Astrocyte (in vitro differentiated cells and primary cell): ENCODE results near the gene RAB27B. TPM values are rescaled to one million over a fixed set of nuclear protein-coding genes. Genes with fewer than 3 reads are reported as not detected.

Source experiments
- DNase-seq: peaks from one replicate; pipeline ENCODE4 v3.0.0-alpha.2; 2010; ENCODE audit warnings: low read depth
- FAIRE-seq: peaks from 2 replicates; lab custom pipeline; 2011; peaks lifted over from hg19 to GRCh38; lab: Jason Lieb, UNC
- H2AFZ ChIP-seq: 2 replicates; pipeline ENCODE4 v1.6.0; 2012; ENCODE audit warnings: low read depth, low read length, inconsistent platforms
- H3K27ac ChIP-seq: 2 replicates; pipeline ENCODE4 v1.5.1; 2011; ENCODE audit warnings: low read depth, low read length, inconsistent platforms
- H3K27me3 ChIP-seq: 2 replicates; pipeline ENCODE4 v1.6.0; 2011; ENCODE audit warnings: low read length, inconsistent platforms; ENCODE audit not compliant: insufficient read depth
- H3K36me3 ChIP-seq: 2 replicates; pipeline ENCODE4 v1.5.1; 2011; ENCODE audit warnings: low read length, inconsistent platforms; ENCODE audit not compliant: insufficient read depth
- H3K4me1 ChIP-seq: 2 replicates; pipeline ENCODE4 v1.5.1; 2011; ENCODE audit warnings: low read length, inconsistent platforms; ENCODE audit not compliant: insufficient read depth
- H3K4me2 ChIP-seq: 2 replicates; pipeline ENCODE4 v1.6.0; 2012; ENCODE audit warnings: low read length, inconsistent platforms
- H3K4me3 ChIP-seq: 2 replicates; pipeline ENCODE4 v1.5.1; 2011; ENCODE audit warnings: low read depth, mild to moderate bottlenecking, low read length, inconsistent platforms; ENCODE audit not compliant: insufficient read depth
- H3K79me2 ChIP-seq: 2 replicates; pipeline ENCODE4 v1.6.0; 2012; ENCODE audit warnings: mild to moderate bottlenecking, low read length, inconsistent platforms; ENCODE audit not compliant: insufficient read depth
- H3K9ac ChIP-seq: 2 replicates; pipeline ENCODE4 v1.6.0; 2012; ENCODE audit warnings: mild to moderate bottlenecking, low read length, inconsistent platforms
- H3K9me3 ChIP-seq: 2 replicates; pipeline ENCODE4 v1.5.1; 2012; ENCODE audit warnings: low read depth, mild to moderate bottlenecking, low read length, inconsistent platforms; ENCODE audit not compliant: insufficient read depth
- H4K20me1 ChIP-seq: 2 replicates; pipeline ENCODE4 v1.6.0; 2012; ENCODE audit warnings: low read length, inconsistent platforms; ENCODE audit not compliant: insufficient read depth
- H3K27ac Mint-ChIP-seq: one replicate; pipeline ENCODE4 v1.8.0; 2021; ENCODE audit warnings: mild to moderate bottlenecking, mixed read lengths; ENCODE audit not compliant: unreplicated experiment
- H3K27me3 Mint-ChIP-seq: one replicate; pipeline ENCODE4 v1.8.0; 2021; ENCODE audit warnings: low read depth, mixed read lengths; ENCODE audit not compliant: unreplicated experiment
- H3K36me3 Mint-ChIP-seq: one replicate; pipeline ENCODE4 v1.8.0; 2021; ENCODE audit warnings: low read depth, mixed read lengths; ENCODE audit not compliant: unreplicated experiment
- H3K4me1 Mint-ChIP-seq: one replicate; pipeline ENCODE4 v1.8.0; 2021; ENCODE audit warnings: low read depth, mixed read lengths; ENCODE audit not compliant: unreplicated experiment
- H3K4me3 Mint-ChIP-seq: one replicate; pipeline ENCODE4 v1.8.0; 2021; ENCODE audit warnings: mild to moderate bottlenecking, moderate library complexity, mixed read lengths; ENCODE audit not compliant: unreplicated experiment
- H3K9me3 Mint-ChIP-seq: one replicate; pipeline ENCODE4 v1.8.0; 2021; ENCODE audit warnings: mild to moderate bottlenecking, mixed read lengths; ENCODE audit not compliant: unreplicated experiment
- CTCF ChIP-seq: IDR thresholded peaks from 2 replicates; pipeline ENCODE4 v1.5.1; 2011; ENCODE audit warnings: low read depth, mild to moderate bottlenecking, inconsistent platforms, low read length, moderate library complexity; ENCODE audit not compliant: insufficient read depth
- EZH2 ChIP-seq: IDR thresholded peaks from 2 replicates; pipeline ENCODE4 v1.6.1; 2012; ENCODE audit warnings: mild to moderate bottlenecking, low read length, inconsistent platforms; ENCODE audit not compliant: insufficient read depth
- total RNA-seq: library from RNA; stranded (reverse); gene quantifications from 2 replicates; pipeline ENCODE4 v1.2.1, GENCODE V29; 2021

Gene RAB27B
- total RNA-seq, 1 donor from 2014 or later = 0.91 TPM

- Histone ChIP-seq H3K79me2 (no peaks in the 10 kb centered on the region), H3K36me3 (no peaks in the 10 kb centered on the region), H4K20me1 (no peaks in the 10 kb centered on the region), H3K27me3 (no peaks in the 10 kb centered on the region), H3K4me2 (no peak overlapping the region), H3K9me3 (no peaks in the 10 kb centered on the region), H3K9ac (no peak overlapping the region), H3K27ac (no peak overlapping the region), H2AFZ (no peak overlapping the region), H3K4me3 (no peak overlapping the region), H3K4me1 (no peaks in the 10 kb centered on the region)
- no peak for DNase-seq
- peak; percentile 52 for FAIRE-seq
- peaks cover 4% of the 10 kb centered on the region for H3K4me1 Mint-ChIP-seq
- no peak overlapping the region for H3K4me3 Mint-ChIP-seq
- peaks cover 2% of the 10 kb centered on the region for H3K27me3 Mint-ChIP-seq
- TF ChIP-seq CTCF (no peak), EZH2 (no peak)
- no peak overlapping the region for H3K27ac Mint-ChIP-seq
- no peaks in the 10 kb centered on the region for H3K9me3 Mint-ChIP-seq
- no peaks in the 10 kb centered on the region for H3K36me3 Mint-ChIP-seq
Observed at GRCh38 chr18:54802686-54803395, 25.4 kb upstream of the RAB27B start.

- Histone ChIP-seq H4K20me1 (no peaks in the 10 kb centered on the region), H3K4me3 (no peak overlapping the region), H3K9me3 (no peaks in the 10 kb centered on the region), H3K27ac (peak overlapping the region; percentile 46), H3K4me2 (peak overlapping the region; percentile 45), H2AFZ (no peak overlapping the region), H3K27me3 (no peaks in the 10 kb centered on the region), H3K36me3 (no peaks in the 10 kb centered on the region), H3K9ac (no peak overlapping the region), H3K4me1 (no peaks in the 10 kb centered on the region), H3K79me2 (no peaks in the 10 kb centered on the region)
- Mint-ChIP-seq H3K27ac (no peak overlapping the region), H3K9me3 (no peaks in the 10 kb centered on the region), H3K27me3 (peaks cover 2% of the 10 kb centered on the region), H3K4me1 (peaks cover 4% of the 10 kb centered on the region), H3K36me3 (no peaks in the 10 kb centered on the region), H3K4me3 (no peak overlapping the region)
- peak; percentile 94 for DNase-seq
- FAIRE-seq = peak; percentile 63
- TF ChIP-seq EZH2 (no peak), CTCF (no peak)
Observed at GRCh38 chr18:54805571-54806334, 22.5 kb upstream of the RAB27B start.

GRCh38 chr18:54806526-54806925, 21.8 kb upstream of the RAB27B start:
- TF ChIP-seq CTCF (no peak), EZH2 (no peak)
- Histone ChIP-seq H3K27me3 (no peaks in the 10 kb centered on the region), H3K36me3 (no peaks in the 10 kb centered on the region), H3K79me2 (no peaks in the 10 kb centered on the region), H3K4me1 (no peaks in the 10 kb centered on the region), H3K9ac (no peak overlapping the region), H4K20me1 (no peaks in the 10 kb centered on the region), H3K4me3 (no peak overlapping the region), H3K4me2 (no peak overlapping the region), H3K27ac (no peak overlapping the region), H2AFZ (no peak overlapping the region), H3K9me3 (no peaks in the 10 kb centered on the region)
- peaks cover 4% of the 10 kb centered on the region for H3K4me1 Mint-ChIP-seq
- DNase-seq (peak; percentile 56), FAIRE-seq (no peak)
- H3K27me3 Mint-ChIP-seq = peaks cover 2% of the 10 kb centered on the region
- H3K36me3 Mint-ChIP-seq = no peaks in the 10 kb centered on the region
- no peak overlapping the region for H3K27ac Mint-ChIP-seq
- H3K9me3 Mint-ChIP-seq = no peaks in the 10 kb centered on the region
- no peak overlapping the region for H3K4me3 Mint-ChIP-seq
